Measurements from ENCODE around the gene SIX1.
A peak's percentile ranks its signal among the peaks of the same experiment; 100 is the strongest.

The SIX1 gene

GRCh38 chr14:60648934-60649874, at the start of gene SIX1:
SIX1 (minus strand) TSS chr14:60649477; CDS start chr14:60649189, 288 bp downstream.
- in situ Hi-C loops (cut with HindIII; ENCODE audit: low pct_unique_long_range_greater_than_20kb, low sequenced_read_pairs) = no loop called here
- no peak for TF ChIP-seq JUND (IDR thresholded peaks at IDR 0.05; ENCODE audit: low read depth)

DNA sequence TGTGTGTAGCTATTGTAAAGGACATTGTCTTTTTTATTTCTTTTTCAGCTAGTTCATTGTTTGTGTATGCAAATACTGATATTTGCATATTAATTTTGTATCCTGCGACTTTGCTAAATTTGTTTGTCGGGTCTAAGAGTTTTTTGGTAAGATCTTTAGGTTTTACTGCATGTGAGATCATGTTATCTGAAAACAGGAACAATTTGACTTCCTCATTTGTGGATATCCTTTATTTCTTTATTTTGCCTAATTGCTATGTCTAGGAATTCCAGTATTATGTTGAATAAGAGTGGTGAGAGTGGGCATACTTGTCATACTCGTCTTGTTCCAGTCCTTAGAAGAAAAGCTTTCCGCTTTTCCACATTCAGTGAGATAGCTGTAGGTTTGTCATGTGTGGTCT, 46.0 kb upstream of the SIX1 start:
- in situ Hi-C loops (cut with HindIII; ENCODE audit: low pct_unique_long_range_greater_than_20kb, low sequenced_read_pairs) = no loop called here
- DNase-seq (ENCODE audit: low read depth in 1 of 2, low spot score in 1 of 2) = no peak
- TF ChIP-seq JUND (IDR thresholded peaks at IDR 0.05; ENCODE audit: low read depth) = no peak

More at GRCh38 chr14:60648934-60649874, at the start of gene SIX1:
- DNase-seq (ENCODE audit: low read depth in 1 of 2, low spot score in 1 of 2) = peak; percentile 90 to 95

DNA sequence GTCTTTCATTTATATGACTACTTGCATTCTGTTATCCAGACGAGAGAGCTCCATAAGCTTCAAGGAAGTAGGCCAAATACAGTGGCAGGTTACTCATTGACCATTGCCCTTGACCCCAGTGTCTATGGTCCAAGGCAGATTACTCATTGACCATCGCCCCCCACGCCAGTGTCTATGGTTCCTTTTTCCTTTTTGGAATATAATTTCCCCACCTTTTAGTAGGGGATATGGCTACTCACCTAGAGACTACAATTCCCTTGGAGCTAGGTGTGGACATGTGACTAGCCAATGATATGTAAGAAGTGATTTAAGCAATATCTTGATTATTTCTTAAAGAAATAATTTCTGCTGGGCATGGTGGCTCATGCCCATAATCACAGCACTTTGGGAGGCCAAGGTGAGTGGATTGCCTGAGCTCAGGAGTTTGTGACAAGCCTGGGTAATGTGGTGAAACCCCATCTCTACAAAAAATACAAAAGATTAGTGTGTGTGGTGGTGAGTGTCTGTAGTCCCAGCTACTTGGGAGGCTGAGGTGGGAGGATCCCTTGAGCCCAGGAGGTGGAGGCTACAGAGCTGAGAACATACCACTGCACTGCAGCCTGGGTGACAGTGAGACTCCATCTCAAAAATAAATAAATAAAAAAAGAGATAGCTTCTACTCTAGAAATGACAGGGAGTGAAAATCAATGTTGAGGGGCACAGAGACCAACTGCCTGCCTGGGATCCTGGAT, 42.3 kb upstream of the SIX1 start:
- in situ Hi-C loops (cut with HindIII; ENCODE audit: low pct_unique_long_range_greater_than_20kb, low sequenced_read_pairs) = no loop called here
- no peak for DNase-seq (ENCODE audit: low read depth in 1 of 2, low spot score in 1 of 2)
- no peak for TF ChIP-seq JUND (IDR thresholded peaks at IDR 0.05; ENCODE audit: low read depth)

GRCh38 chr14:60686865-60687264, 37.6 kb upstream of the SIX1 start:
- peak; percentile 11 to 67 for DNase-seq (ENCODE audit: low read depth in 1 of 2, low spot score in 1 of 2)
- in situ Hi-C loops (cut with HindIII; ENCODE audit: low pct_unique_long_range_greater_than_20kb, low sequenced_read_pairs) = no loop called here
- no peak for TF ChIP-seq JUND (IDR thresholded peaks at IDR 0.05; ENCODE audit: low read depth)

DNA sequence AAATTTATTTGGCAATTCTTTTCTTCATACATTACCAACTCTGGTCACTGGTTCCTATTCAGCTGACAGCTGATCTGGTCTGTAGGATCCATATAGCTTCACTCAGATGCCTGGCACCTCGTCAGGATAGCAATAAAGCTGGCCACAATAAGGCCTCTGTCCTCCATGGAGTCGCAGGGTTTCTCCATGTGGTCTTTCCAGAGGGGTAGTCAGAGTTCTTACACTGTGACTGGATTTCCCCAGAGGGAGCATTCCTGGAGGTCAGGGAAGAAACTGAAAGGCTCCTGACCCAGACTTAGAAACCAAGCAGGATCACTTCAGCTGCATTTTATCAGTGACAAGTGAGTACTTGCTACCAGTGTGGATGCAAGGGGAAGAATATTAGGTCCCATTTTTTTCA, 34.9 kb upstream of the SIX1 start:
- in situ Hi-C loops (cut with HindIII; ENCODE audit: low pct_unique_long_range_greater_than_20kb, low sequenced_read_pairs) = no loop called here
- no peak for DNase-seq (ENCODE audit: low read depth in 1 of 2, low spot score in 1 of 2)
- TF ChIP-seq JUND (IDR thresholded peaks at IDR 0.05; ENCODE audit: low read depth) = no peak

DNA sequence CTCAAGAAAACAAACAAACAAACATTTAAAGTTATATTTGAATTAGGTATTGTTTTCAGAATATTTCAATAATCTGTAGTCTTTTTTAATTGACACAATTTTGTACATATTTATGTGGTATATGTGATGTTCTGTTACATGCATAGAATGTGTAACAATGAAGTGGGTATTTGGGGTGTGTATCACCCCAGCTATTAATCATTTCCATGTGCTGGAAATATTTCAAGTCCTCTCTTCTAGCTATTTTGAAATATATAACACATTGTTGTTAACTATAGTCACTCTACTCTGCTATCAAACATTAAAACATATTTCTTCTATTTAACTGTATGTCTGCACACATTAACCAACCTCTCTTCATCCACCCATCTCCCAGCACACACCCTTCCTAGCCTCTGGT, 32.0 kb upstream of the SIX1 start:
- no peak for DNase-seq (ENCODE audit: low read depth in 1 of 2, low spot score in 1 of 2)
- in situ Hi-C loops (cut with HindIII; ENCODE audit: low pct_unique_long_range_greater_than_20kb, low sequenced_read_pairs) = no loop called here
- no peak for TF ChIP-seq JUND (IDR thresholded peaks at IDR 0.05; ENCODE audit: low read depth)

GRCh38 chr14:60680511-60680910, 31.2 kb upstream of the SIX1 start:
- in situ Hi-C loops (cut with HindIII; ENCODE audit: low pct_unique_long_range_greater_than_20kb, low sequenced_read_pairs) = no loop called here
- no peak for DNase-seq (ENCODE audit: low read depth in 1 of 2, low spot score in 1 of 2)
- no peak for TF ChIP-seq JUND (IDR thresholded peaks at IDR 0.05; ENCODE audit: low read depth)

GRCh38 chr14:60679566-60680258, 30.4 kb upstream of the SIX1 start:
- TF ChIP-seq JUND (IDR thresholded peaks at IDR 0.05; ENCODE audit: low read depth) = no peak
- DNase-seq (ENCODE audit: low read depth in 1 of 2, low spot score in 1 of 2) = no peak
- in situ Hi-C loops (cut with HindIII; ENCODE audit: low pct_unique_long_range_greater_than_20kb, low sequenced_read_pairs) = no loop called here

DNA sequence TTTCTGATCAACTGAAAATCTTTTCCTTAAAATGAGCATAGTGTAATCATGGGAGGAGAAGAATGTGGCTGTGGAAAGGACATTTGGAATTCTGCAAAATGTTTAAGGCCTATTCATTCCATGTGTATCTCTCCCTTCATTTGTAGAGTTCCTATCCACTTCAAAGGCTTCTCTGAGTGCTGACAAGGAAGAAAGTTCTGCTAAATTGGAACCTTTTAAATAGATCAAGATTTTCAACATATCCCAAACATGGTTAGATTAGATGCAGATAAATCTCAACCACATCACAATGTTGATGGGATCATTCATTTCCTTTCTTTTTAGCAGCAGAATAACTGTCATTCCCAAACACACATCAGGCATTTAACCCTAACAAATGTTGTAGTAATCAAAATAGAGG, 28.4 kb upstream of the SIX1 start:
- in situ Hi-C loops (cut with HindIII; ENCODE audit: low pct_unique_long_range_greater_than_20kb, low sequenced_read_pairs) = no loop called here
- DNase-seq (ENCODE audit: low read depth in 1 of 2, low spot score in 1 of 2) = no peak
- no peak for TF ChIP-seq JUND (IDR thresholded peaks at IDR 0.05; ENCODE audit: low read depth)

GRCh38 chr14:60670989-60671388, 21.7 kb upstream of the SIX1 start:
- DNase-seq (ENCODE audit: low read depth in 1 of 2, low spot score in 1 of 2) = no peak
- TF ChIP-seq JUND (IDR thresholded peaks at IDR 0.05; ENCODE audit: low read depth) = no peak
- in situ Hi-C loops (cut with HindIII; ENCODE audit: low pct_unique_long_range_greater_than_20kb, low sequenced_read_pairs) = no loop called here

- TF ChIP-seq JUND (IDR thresholded peaks at IDR 0.05; ENCODE audit: low read depth) = no peak
- peak in 1 of 2 experiments; percentile 40 for DNase-seq (ENCODE audit: low read depth in 1 of 2, low spot score in 1 of 2)
- in situ Hi-C loops (cut with HindIII; ENCODE audit: low pct_unique_long_range_greater_than_20kb, low sequenced_read_pairs) = no loop called here
These were observed 19.3 kb upstream of the SIX1 start for GRCh38 chr14:60668431-60669112.

DNA sequence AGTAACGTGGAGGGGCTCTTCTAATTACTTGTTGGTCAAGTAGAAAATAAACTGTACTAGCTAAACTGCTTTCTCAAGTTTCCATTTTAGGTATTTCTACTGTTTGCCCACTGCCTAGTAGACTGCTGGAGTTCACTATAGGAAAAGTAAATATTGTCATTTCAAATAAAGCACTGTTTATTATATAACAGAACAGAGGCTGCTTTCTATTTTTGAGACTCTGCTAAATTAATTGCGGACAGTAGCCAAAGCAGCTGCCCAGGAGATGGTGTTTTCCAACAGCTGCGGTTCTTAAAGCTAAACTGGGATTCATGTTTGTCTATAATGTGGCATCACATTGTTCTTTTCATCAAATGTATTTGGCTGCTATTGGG, 15.9 kb upstream of the SIX1 start:
- TF ChIP-seq JUND (IDR thresholded peaks at IDR 0.05; ENCODE audit: low read depth) = no peak
- in situ Hi-C loops (cut with HindIII; ENCODE audit: low pct_unique_long_range_greater_than_20kb, low sequenced_read_pairs) = no loop called here
- DNase-seq (ENCODE audit: low read depth in 1 of 2, low spot score in 1 of 2) = no peak

All from T47D (cell line).